KBM-7 (cell line): ENCODE measurements around the gene PLXNA4.
"Not testable (repeated sequence)": the region's sequence is repeated elsewhere in the genome, so short reads cannot be mapped to it uniquely, and the experiment has no call there.

Experiments used
- DNase-seq: peaks from one replicate; pipeline ENCODE4 v3.0.0-alpha.2; 2015
- in situ Hi-C: fragments of 300-500 bp; cut with MboI; formaldehyde crosslinking; loops from 2 replicates; pipeline ENCODE4 v1.14.3; 2020; ENCODE audit warnings: low sequenced_read_pairs, low pct_unique_long_range_greater_than_20kb, mixed read lengths

PLXNA4 gene

DNA sequence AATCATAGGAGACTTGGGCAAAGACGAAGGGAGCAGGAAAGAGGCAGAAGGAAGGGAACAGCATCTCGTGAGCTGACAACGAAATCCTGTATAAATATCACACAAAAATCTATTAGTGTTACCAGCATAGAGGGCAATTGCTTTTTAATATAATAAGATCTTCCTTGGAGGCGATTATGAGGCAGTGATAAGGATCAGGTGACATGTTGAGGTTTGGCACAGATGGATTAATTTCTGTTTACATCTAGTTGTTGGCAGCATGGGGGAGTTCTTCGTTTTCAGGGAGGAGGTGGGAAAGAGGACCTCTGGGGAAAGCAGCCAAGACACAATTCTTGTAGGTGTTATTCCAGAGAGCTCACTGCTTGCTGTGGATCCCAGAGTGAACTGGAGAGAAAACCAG lies 163.8 kb downstream of the PLXNA4 start:
- DNase-seq, result no peak

DNA sequence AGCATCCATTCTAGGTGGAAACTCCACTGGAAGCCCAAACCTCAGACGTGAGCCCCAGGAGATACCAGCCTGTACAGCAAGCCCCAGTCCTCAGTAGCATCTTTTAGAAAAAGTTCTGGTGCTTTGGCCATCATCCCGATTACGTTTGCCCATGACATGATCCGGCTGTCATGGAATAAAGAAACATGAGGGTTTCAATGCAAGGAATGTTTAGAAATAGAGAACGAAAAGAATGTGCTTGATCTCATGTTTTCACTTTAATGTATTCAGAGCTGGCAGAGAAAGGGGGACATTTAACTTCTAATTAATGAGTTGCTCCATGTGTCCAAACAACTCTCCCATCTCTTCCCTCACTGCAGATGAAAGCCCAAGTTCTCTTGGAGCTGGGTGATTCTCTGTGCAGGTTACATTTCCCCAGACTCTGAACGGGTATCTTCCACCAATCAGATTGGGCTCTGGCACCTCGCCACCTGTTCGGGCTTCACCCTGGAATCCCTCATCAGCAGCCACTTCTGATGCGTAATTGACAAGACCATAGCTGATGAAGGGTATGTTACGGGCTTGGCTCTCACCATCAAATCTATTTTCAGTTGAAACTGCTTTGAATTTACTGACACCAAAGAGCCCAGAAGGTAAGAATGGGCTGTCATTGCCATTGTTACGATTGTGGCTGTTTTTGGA lies 165.3 kb downstream of the PLXNA4 start:
- in situ Hi-C loops, result no loop called here

More for the DNA sequence above, 163.8 kb downstream of the PLXNA4 start:
- in situ Hi-C loops, result no loop called here

DNA sequence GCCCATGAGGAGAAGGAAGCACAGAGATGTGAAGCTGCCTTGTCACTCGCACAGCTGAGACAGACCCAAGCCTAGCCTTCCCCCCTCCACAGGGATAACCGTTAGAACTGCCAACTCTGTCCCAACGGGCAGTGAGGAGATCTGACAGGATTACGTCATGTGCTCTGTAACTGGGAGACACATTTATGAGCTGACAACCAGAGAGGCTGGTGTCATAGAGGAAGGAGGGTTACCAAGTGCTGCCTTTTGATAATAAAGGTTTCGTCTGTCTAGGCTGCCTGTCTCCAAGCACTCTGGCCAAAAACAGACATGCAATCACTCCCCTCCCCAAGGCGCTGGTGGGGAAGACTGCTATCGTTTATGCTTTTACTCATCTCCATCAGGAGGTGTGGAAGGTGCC lies 165.9 kb downstream of the PLXNA4 start:
- in situ Hi-C loops, result no loop called here
- DNase-seq, result no peak

More for the DNA sequence above, 165.3 kb downstream of the PLXNA4 start:
- DNase-seq, result no peak

DNA sequence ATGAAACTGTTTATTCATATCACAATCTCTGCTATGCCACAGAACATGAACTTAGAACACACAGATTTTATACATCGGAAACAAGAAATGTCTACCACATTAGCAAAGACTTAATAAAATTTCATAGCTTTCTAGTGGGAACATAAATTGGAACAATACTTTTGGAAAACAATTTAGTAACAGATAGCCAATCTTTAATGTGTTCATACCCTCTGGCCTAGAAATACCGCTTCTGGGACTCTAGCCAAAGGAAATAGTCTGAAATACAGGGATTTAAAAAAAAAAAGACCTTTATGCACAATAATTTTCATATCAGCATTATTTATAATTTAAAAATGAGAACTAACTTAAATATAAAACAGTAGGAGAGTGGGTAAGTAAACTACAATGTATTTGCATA lies 168.5 kb downstream of the PLXNA4 start:
- in situ Hi-C loops, result no loop called here
- DNase-seq, result no peak

DNA sequence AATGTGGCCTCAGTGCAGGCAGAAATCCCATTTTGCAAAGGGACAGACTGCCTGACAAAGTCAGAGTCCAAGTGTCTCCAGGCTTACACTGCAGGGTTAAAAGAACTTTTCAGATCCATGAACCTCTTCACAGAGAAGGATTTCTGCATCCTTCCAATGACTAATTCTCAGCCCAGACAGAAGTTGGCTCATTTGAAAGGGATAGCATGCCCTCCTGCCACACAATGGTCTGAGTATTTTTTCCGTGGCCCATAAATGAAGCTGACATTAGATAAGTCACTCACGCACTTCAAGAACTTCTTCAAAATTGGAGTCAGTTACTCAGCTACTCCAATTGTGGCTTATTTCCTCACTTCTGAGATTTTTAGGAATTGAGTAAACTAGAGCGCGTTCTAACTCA lies 170.2 kb downstream of the PLXNA4 start:
- in situ Hi-C loops, result no loop called here
- no peak for DNase-seq

DNA sequence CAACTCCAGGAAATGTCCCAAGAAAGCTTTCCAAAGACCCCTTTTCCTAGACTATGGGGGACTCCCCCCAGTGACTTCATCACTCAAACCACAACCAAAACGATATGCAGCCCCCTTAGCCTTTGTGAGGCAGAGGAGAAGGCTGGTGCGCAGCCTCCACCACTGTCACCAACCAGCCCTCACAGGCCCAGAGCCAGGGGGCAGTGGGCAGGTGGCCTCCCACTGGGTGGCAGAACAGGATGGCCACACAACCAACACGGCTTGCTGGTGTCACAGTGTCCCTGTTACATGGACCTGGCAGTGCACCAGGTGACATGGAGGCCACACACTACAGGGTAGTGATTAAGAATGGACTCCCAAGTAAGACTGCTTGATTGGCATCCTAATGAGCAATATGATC lies 172.0 kb downstream of the PLXNA4 start:
- no peak for DNase-seq
- in situ Hi-C loops, result no loop called here

DNA sequence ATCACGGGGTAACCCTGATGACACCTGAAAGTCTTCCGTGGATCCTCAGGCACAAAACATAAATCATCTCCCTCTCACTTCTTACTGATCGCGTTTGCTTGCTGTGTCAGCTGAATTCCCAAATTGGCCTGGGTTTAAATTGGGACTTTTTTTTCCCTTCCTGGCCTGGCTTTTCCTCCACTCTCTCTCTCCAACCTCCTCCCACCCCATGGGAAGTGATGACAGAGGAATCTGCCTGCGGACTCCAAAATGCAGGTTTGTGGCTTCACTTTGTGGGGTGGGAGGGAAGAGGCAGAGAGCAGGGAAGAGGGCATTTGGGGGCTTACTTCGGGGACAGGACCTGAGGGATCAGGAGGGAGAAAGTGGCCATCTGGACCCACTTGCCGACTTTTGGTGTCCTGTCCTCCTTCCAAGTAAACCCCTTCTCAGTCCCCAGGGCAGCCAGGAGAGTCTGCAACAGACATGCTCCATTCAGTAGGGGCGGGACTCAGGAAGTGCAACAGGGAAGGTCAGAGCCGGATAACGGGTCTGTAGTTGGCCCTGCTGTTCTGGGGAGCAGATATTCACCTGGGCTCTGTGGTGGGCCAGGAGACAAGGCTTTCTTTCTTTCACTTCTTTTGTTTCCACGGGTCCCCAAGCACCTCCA lies 172.7 kb downstream of the PLXNA4 start:
- in situ Hi-C loops, result no loop called here
- DNase-seq, result no peak

DNA sequence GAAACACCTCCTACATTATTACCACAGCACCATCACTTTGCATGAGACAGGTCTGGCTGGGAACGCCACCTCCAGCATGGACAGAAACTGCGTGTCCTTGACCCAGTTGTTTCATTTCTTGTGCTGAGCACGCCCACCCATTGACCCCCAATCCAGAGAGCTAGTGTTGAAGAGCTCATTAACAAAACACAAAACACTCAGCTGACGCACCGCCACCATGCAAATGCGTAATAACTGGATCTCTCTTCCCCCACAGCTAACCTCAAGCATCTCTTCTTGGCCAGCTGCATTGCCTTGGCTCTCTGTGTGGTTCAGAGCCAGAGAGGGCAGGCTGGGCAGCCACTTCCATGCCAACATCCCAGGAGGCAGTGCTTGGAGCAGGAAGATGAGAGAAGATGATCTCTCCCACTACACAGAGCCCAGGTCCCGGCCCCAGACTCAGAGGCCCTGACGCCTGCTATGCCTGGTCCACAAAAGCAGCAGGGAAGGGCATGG lies 173.5 kb downstream of the PLXNA4 start:
- in situ Hi-C loops, result no loop called here
- no peak for DNase-seq

DNA sequence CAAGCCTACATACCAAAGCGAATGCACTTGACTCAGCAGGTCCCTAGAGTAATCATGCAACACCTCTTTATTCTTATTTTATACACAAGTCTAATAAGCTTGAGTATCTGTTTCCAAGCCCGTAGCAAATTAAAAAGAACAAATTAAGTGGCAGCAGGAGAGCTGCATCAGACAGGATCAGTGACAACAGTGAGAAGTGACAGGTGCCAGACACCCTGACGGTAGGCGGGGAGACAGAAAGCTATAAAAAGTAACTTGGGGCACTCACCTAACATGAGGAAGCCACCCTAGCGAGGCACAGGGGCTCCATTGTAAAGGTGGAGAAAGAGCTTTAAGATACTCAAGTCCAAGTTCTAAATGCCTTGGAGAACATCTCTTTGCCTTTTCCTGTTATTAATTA lies 174.2 kb downstream of the PLXNA4 start:
- in situ Hi-C loops, result no loop called here

DNA sequence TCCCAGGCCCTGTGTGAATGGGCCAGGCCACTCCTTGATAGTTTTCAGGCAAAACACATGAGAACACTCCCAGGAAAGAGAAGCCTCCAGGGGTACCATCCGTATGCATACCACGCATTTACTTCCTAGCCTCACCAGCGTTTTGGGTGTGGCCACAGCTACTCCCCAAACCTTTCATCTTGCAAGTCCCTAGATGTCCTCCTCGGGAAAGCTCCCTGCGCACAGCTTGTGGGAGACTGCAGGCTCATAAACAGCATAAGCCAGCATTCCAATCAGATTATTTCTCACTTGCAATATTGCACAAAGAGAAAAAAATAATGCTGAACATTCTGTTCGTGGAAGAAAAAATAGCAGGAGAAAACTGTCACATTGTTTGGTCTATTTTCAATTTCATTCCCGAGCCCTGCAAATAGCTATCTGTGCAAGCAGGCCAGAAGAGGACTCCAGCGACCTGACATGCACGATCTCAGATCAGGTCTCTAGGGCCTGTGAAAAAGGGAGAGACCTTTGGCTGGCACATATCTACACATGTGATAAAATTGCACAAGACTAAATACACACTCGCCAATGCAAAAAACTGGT lies 175.6 kb downstream of the PLXNA4 start:
- in situ Hi-C loops, result no loop called here
- DNase-seq, result no peak

More for the DNA sequence above, 174.2 kb downstream of the PLXNA4 start:
- DNase-seq, result no peak

DNA sequence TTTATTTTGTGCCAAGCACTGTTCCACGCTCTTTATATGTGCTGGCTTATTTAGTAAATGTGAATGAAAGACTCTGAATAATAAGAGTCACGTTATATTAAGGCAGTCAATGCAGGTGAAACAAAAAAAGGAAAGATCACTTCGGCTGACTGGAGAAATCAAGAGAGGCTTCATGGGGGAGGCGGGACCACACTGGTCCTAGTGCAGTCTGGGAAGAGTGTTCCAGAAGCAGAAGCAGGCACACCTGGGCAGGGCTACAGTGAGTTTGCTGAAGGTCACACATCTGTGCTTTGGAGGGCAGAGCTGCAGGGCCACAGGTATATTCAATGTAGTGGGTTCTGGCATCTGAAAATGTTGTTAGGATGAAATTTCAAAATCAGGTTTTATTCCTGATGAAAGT lies 176.9 kb downstream of the PLXNA4 start:
- in situ Hi-C loops, result no loop called here
- DNase-seq, result no peak

DNA sequence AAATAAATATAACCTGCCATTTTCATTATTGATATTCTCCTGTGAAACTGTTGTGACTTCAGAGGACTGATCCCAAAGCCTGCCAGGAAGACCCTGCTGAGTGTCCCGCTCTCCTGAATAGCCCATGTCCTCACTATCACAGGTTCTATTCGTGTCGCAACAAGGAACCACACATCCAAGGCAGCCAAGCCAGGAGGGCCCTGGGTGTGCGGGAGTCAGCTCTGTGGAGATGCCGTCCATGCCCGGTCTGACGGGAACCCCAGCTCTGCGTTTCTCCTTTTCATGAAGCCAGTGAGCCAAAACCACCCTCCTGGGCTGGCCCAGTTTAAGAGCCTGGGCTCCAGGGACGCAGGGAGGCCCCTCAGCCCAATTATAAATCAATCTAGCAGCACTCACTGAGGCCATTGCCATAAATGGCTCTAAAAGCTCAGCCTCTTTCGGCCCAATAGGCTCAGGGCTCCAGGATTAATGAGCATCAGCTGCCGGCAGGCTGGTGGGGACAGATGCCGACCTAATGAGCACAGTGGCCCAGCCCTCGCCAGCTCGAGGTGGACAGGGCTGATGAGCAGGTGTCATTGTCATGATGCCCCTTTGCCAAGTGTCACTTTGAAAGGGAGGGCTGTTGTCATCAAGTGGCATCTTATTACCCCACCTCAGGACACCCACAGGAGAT lies 177.9 kb downstream of the PLXNA4 start:
- DNase-seq, result no peak
- in situ Hi-C loops, result no loop called here

DNA sequence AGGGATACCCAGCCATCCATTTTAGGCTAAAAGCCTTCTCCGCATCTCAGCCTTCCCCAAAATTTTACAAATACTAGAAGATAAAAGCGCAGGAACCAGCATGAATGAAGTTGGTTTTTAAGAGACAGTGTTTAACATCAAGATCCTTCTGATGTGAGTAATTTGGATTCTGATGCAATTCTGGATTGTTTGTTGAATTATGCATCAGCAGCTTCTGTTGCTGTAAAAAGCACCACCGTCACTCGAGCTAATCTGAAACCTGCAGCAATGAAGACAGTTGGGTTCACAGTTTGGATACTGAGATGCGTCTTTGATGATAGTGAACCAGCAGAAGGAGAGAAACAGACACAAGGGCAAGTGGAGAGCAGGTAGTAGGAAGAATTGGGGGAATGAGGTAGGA lies 179.2 kb downstream of the PLXNA4 start:
- in situ Hi-C loops, result no loop called here
- no peak for DNase-seq

DNA sequence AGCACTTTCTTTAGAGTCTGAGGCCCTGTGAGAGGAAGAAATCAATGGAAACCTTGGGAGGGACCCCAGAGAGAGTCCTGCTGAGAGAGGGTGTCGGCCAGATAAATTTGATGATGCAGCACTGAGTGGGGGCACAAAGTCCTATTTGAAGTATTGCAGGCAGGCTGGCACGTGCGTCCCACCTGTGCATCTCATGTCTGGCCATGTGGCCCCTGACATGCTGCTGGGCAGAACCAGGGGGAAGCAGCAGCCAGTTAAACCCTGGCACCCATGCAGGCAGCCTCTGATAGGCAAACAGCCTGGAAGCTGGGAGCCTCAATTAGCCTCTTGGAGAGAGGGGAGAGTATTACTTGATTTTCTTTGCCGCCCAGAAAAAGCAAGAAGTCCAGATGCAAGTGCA lies 180.9 kb downstream of the PLXNA4 start:
- no peak for DNase-seq
- in situ Hi-C loops, result no loop called here

DNA sequence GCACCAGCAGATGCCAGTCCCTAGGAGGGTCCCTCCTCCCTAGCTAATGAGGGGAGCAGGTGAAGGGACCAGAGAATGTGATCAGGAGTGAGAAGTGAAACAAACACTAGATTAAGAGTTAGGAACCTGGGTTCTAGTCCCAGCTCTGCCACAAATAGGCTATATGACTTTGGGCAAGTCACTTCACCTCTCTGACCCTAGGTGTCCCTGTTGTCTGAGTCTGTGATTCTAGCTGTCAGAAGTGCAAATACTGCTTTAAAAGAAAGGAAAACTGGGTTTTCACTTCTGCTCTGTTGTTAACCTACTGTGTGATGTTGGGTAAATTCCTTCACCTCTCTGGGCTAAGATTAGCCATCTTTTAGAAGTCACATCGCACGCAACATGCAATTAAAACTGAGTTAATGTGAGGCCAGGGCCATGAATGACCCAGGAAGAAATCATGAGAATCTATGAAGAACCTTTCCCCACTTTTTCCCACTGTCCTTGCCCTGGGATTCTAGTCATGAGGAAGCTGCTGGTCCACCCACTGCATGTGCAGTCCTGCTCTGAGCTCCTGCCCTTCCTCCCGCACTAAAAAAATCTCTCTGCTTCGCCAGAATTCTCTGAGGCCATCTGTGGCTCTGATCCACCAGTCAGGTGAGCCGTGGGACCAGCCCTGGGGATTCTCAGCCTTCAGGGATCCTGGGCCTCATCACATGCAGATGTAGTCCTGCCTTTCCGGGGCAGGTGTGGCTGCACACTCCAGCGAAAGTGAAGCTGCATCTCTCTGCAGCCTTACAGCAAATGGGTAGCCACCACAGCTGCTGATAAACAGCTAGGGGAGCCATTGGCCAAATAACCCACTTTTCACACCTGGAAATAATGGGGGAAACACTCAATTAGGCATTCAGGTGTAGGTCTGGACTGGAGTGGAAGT lies 181.7 kb downstream of the PLXNA4 start:
- DNase-seq, result peak; percentile 13
- in situ Hi-C loops, result no loop called here

DNA sequence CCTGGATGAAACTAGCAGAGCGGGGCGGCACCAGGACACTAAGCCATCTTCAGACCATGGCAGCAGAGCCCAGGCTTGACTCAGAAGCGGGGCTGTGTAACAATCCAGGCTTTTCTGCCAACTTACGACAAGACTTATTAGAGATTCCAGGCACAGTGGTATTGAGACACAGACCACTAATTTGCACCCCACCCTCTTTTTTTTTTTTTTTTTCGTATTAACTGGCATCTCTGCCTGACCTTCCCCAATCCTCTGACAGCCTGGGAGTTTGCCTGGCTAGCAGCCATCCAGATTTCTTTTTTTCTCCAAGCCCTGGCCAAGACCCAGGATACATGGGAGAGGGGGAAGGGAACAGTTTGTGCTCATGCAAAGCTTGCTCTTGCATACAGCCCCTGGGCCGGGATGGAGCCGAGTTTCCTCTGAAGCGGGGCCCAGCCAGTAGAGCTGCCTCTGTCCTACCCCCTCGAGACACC lies 182.4 kb downstream of the PLXNA4 start:
- no peak for DNase-seq
- in situ Hi-C loops, result no loop called here

DNA sequence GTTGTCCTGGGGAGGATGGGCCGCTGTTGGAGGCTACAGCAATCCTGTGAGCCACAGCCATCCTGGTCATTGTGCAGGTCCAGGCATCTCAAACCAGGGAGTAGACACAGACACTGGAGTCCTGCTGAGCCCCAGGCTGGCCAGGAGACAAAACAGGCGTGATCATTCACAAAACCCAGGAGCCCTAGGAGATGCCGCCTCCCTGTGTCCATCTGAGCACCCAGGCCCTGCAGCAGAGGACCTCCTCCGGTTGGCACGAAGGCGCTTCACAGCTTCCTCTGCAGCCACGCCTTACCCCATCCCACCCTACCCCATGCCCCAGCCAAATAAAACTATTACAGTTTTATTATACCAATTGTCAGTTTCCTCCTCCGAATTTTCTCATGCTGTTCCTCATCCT lies 183.6 kb downstream of the PLXNA4 start:
- no peak for DNase-seq
- in situ Hi-C loops, result no loop called here

DNA sequence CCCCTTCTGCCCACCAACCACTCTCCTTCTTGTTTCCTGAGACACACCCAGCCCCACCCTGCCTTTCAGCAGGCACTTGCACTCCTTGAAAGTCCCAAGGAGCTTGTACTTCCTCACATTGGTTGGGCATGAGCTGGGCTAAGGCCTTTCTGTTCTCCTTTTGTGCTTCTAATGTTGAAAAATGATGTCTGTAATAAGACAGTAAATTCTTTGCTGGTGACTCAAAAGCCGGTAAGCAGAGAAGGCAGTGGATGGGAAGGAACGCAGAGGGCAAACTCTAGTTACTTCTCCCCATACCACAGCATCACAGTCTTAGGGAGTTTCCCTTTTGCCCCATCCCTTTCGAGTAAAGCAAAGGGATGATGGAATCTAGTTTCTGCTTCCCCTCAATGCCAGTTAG lies 185.6 kb downstream of the PLXNA4 start:
- in situ Hi-C loops, result no loop called here
- no peak for DNase-seq

DNA sequence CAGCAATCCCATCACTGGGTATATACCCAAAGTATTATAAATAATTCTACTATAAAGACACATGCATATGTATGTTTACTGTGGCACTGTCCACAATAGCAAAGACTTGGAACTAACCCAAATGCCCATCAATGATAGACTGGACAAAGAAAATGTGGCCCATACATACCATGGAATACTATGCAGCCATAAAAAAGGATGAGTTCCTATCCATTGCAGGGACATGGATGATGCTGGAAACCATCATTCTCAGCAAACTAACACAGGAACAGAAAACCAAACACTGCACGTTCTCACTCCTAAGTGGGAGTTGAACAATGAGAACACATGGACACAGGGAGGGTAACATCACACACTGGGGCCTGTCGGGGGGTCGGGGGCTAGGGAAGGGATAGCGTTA lies 186.2 kb downstream of the PLXNA4 start:
- DNase-seq, in situ Hi-C loops: not testable (repeated sequence)
